ENCODE results near the gene PAQR3.
"Not testable (repeated sequence)": the region's sequence is repeated elsewhere in the genome, so short reads cannot be mapped to it uniquely, and the experiment has no call there.

PAQR3 gene

DNA sequence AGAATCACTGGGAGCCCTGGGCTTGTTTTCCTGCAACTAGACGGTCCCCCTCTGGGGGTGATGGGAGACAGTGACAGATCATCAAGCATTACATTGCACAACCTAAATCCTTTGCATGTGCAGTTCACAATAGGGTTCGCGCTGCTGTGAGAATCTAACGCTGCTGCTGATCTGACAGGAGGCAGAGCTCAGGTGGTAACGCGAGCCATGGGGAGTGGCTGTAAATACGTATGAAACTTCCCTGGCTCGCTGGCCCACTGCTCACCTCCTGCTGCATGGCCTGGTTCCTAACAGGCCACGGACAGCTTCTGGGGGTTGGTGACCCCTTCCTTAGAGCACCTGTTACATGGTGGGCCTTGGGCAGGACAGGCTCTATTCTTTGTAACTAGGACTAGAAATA, 10.4 kb downstream of the PAQR3 start:
- DNase-seq (ENCODE audit: low read depth in 2 of 2) = no peak

DNA sequence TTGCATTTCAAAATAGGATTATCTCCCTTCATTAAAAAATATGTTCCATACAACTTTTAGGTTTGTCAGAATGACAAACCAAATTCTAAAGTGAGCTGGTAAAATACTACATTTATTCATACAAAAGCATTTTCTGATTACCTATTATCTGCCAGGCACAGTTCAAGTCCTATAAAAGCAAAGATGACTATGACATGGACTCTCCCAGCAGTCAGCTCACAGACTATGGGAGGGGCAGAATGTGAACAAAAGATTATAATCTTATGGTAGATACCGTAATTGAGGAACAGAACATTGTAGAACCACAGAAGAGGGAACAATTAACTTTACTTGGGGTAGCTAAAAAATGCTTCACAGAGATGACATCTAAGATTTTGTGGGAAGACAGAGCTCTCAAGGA, 12.4 kb downstream of the PAQR3 start:
- DNase-seq (ENCODE audit: low read depth in 2 of 2) = no peak

DNA sequence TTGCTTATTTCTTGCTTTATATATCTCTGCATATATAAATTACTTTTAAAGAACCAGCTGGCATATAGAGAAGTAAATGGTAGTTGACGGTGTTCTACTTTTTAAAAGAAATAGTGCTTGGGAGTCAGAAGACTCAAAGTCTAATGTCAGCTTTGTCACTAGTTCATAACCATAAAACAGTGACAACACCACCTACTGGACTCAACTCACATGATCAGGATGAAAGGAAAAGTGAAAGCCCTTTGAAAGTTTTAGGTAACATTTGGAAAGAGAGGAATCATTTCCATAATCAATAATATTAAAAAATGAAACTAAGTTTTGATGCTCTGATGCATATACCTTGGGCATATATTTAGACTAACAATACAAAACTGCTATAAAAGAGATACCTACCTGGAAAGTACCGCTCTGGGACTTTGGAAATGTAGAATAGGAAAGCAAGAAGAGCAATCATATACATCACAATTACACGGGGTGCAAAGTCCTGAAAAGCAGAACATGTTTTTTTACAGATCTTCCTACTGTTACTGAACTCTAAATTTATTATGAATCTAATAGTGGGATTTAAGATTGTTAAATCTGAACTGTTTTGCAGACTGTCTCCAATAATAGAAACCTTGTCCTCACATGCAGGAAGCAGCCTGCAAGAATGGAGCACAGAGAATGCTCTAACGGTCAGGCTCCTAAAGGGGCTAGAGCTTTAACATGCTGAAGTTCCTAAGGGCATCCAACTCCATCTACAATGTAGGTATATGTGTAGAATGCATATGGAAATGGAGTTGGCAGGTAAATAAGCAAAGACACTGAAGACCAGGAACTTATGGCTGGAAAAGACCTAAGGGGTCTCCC, 15.6 kb downstream of the PAQR3 start:
- no peak for DNase-seq (ENCODE audit: low read depth in 2 of 2)

GRCh38 chr4:78922207-78922606, 17.0 kb downstream of the PAQR3 start:
- no peak for DNase-seq (ENCODE audit: low read depth in 2 of 2)

- DNase-seq (ENCODE audit: low read depth in 2 of 2) = no peak
Measured at GRCh38 chr4:78910612-78911011, 28.6 kb downstream of the PAQR3 start.

DNA sequence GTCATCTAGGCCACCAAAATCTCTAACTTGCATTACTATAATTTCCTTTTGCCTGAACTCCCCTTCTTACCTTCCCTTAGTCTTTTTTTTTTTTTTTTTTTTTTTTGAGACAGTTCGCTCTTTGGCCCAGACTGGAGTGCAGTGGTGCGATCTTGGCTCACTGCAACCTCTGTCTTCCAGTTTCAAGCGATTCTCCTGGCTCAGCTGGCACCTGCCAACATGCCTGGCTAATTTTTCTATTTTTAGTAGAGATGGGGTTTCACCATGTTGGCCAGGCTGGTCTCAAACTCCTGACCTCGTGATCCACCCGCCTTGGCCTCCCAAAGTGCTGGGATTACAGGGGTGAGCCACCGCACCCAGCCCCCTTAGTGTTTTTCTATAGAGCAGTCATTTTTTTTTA, 30.3 kb downstream of the PAQR3 start:
- not testable (repeated sequence) for DNase-seq (ENCODE audit: low read depth in 2 of 2)

- no peak for DNase-seq (ENCODE audit: low read depth in 2 of 2)
Measured at GRCh38 chr4:78907638-78908037, 31.6 kb downstream of the PAQR3 start.

DNA sequence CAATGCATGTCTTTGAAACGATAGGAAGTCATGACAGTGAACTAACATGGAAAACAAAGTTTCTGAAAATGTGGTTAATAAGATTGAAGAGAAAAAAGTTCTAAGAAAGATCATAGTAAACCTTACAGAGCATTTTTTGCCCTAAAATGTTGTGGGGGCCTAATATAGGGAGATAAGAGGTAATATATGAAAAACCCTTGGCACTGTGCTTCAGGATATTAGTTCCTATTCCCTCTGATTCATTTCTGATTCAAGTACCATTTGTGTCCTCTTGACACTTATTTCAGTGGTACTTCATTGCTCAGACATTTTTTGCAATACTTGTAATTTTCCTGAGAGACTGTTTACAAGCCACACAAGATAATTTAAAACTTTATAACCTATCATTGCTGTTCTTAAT, 35.1 kb downstream of the PAQR3 start:
- DNase-seq (ENCODE audit: low read depth in 2 of 2) = no peak

DNA sequence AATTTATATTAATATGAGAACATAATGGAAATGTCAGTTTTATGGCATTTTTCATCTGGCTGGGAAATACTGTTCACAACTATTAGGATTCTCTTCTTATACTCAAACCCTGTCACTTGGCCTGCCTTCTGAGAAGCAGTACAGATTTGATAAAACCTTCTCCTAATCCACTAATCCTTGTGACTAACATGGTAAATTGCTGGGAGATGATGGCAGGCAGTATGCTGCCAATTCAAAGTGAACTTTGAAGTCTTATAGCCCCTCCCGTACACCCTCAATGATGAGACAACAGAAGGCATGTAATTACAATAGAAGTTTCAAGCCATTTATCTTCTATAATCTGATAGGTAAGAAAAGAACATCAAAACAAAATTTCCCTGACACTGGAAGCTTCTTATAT, 36.9 kb downstream of the PAQR3 start:
- no peak for DNase-seq (ENCODE audit: low read depth in 2 of 2)

DNA sequence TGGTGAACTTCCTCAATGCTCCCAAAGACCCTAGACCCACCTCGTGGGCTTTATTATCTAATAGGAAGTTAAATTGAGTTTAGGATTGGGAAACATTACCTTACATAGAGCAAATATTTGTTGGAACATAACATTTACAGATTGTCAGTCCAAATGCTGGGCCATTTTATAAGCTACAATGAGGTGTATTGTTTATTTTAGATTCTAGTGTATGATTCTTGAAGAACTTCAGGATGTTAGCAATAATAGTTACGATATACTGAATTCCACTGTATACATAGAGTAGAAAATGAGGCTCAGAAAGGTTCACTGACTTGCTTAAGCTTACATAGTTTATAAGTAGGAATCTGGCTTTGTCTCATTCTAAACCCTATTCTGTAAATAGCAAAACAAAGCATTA, 37.4 kb downstream of the PAQR3 start:
- no peak for DNase-seq (ENCODE audit: low read depth in 2 of 2)

- DNase-seq (ENCODE audit: low read depth in 2 of 2) = no peak
Measured at GRCh38 chr4:78899302-78899701, 39.9 kb downstream of the PAQR3 start.

- DNase-seq (ENCODE audit: low read depth in 2 of 2) = no peak
Measured at GRCh38 chr4:78889955-78890354, 49.3 kb downstream of the PAQR3 start.

DNA sequence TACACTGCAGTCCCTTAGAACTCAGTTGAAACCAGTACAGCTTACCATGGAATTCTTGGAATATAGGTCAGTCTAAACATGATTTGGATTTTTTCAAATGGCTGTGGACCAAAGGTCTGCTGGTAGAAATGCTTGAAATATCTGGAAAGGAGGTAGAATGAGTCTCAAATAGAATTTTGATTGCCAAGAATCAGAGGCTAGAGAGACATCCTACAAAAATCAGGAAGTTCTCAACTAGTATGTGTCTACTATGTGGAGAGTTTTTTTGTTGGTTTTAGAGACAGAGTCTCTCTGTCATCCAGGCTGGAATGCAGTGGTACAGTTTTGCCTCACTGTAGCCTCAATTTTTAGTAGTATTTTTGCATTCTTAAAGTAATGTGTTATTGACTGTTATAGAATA, 53.6 kb downstream of the PAQR3 start:
- DNase-seq (ENCODE audit: low read depth in 2 of 2) = no peak

GRCh38 chr4:78880874-78881492, 58.3 kb downstream of the PAQR3 start:
- DNase-seq (ENCODE audit: low read depth in 2 of 2) = no peak

- no peak for DNase-seq (ENCODE audit: low read depth in 2 of 2)
Measured at GRCh38 chr4:78878031-78878430, 61.2 kb downstream of the PAQR3 start.

- DNase-seq (ENCODE audit: low read depth in 2 of 2) = no peak
Measured at GRCh38 chr4:78876568-78877320, 62.5 kb downstream of the PAQR3 start.

DNA sequence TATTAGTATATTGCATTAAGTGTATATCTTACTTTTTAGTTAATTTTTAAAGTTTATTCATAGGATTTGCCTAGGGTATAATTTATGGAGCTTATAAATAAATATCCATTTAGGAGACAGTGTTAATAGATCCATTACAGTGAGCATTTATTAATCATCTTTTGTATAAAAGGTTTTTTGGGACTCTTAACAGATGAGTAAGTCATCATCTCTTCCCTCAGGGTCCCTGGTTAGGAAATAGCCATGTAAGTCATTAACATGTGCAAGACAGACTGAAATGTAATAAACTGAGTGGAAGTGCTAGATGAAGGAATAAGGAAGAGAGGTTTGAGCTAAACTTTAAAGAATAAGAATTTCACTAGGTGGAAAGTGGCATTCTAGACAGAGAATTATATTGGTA, 69.2 kb downstream of the PAQR3 start:
- no peak for DNase-seq (ENCODE audit: low read depth in 2 of 2)

- DNase-seq (ENCODE audit: low read depth in 2 of 2) = not testable (repeated sequence)
Measured at GRCh38 chr4:78868712-78869111, 70.5 kb downstream of the PAQR3 start.

DNA sequence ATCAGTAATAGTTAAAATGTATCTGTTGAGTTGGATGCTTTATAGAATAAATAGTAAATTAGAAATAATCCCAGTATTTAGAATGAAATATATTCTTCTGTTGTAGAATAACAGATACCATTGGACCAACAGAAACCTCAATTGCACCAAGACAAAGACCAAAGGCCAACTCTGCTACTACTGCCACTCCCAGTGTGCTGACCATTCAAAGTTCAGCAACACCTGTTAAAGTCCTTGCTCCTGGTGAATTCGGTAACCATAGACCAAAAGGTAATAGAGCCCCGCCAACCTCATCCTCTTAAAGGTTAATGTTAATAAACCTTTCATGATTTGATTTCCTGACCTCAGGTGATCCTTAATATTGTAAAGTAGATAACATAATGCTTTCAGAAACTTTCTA, 73.8 kb downstream of the PAQR3 start:
- no peak for DNase-seq (ENCODE audit: low read depth in 2 of 2)

- DNase-seq (ENCODE audit: low read depth in 2 of 2) = no peak
Measured at GRCh38 chr4:78864405-78865024, 74.7 kb downstream of the PAQR3 start.

DNA sequence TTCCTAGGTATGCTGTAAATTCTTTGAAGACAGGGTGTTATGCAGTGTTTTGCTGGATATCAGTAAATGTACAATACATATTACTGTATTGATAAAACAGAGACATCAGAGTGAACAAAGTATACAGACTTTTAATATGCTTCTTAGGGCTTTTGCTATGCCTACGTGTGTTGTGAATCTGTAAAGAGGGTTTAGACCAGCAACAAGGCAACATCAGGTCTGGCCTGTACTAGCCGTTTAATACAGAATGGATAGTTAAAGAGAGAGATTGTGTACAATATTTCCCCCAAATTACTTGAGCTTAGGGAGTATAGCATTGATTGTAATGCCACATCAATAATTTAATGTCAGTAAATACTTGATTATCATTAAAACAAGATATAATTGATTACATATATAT, 75.2 kb downstream of the PAQR3 start:
- DNase-seq (ENCODE audit: low read depth in 2 of 2) = no peak

- no peak for DNase-seq (ENCODE audit: low read depth in 2 of 2)
Measured at GRCh38 chr4:78863254-78863869, 75.9 kb downstream of the PAQR3 start.
